Suppressor macrophage treated with lipopolysaccharide for 4 hours (primary cell): ENCODE measurements around the gene NUP54.

Experiments used
- DNase-seq: peaks from one replicate; pipeline ENCODE4 v3.0.0-alpha.2; 2020

Gene NUP54

GRCh38 chr4:76148142-76148865 is at the start of gene NUP54:
NUP54 (minus strand) TSS chr4:76148397; CDS start chr4:76148374, 23 bp downstream.
- DNase-seq: peak; percentile 97

GRCh38 chr4:76197031-76197743 is 49.0 kb upstream of the NUP54 start:
- DNase-seq: no peak

GRCh38 chr4:76196376-76196775 is 48.2 kb upstream of the NUP54 start:
- peak; percentile 49 for DNase-seq

- no peak for DNase-seq
Observed at GRCh38 chr4:76195326-76195725, 47.1 kb upstream of the NUP54 start.

- DNase-seq: peak; percentile 95
Observed at GRCh38 chr4:76194325-76194724, 46.1 kb upstream of the NUP54 start.

- DNase-seq: peak; percentile 53
Observed at GRCh38 chr4:76192236-76192635, 44.0 kb upstream of the NUP54 start.

GRCh38 chr4:76188557-76188956 is 40.4 kb upstream of the NUP54 start:
- no peak for DNase-seq

GRCh38 chr4:76188149-76188548 is 40.0 kb upstream of the NUP54 start:
- no peak for DNase-seq

GRCh38 chr4:76187152-76187551 is 39.0 kb upstream of the NUP54 start:
- no peak for DNase-seq

GRCh38 chr4:76182463-76182862 is 34.3 kb upstream of the NUP54 start:
- no peak for DNase-seq

- DNase-seq: peak; percentile 89
Observed at GRCh38 chr4:76179398-76180318, 31.5 kb upstream of the NUP54 start.

- DNase-seq: no peak
Observed at GRCh38 chr4:76178296-76178695, 30.1 kb upstream of the NUP54 start.

- DNase-seq: no peak
Observed at GRCh38 chr4:76177709-76178108, 29.5 kb upstream of the NUP54 start.

GRCh38 chr4:76175336-76175735 is 27.1 kb upstream of the NUP54 start:
- no peak for DNase-seq

GRCh38 chr4:76174216-76174615 is 26.0 kb upstream of the NUP54 start:
- DNase-seq: no peak

GRCh38 chr4:76168688-76169087 is 20.5 kb upstream of the NUP54 start:
- DNase-seq: no peak

GRCh38 chr4:76166480-76166879 is 18.3 kb upstream of the NUP54 start:
- DNase-seq: no peak

- no peak for DNase-seq
Observed at GRCh38 chr4:76160355-76160754, 12.2 kb upstream of the NUP54 start.

GRCh38 chr4:76156635-76157034 is 8.4 kb upstream of the NUP54 start:
- no peak for DNase-seq

GRCh38 chr4:76155979-76156378 is 7.8 kb upstream of the NUP54 start:
- DNase-seq: no peak

- DNase-seq: no peak
Observed at GRCh38 chr4:76153356-76153755, 5.2 kb upstream of the NUP54 start.

GRCh38 chr4:76147454-76148141 is 599 bp downstream of the NUP54 start:
- DNase-seq: peak; percentile 52

GRCh38 chr4:76144546-76144945 is 3.7 kb downstream of the NUP54 start:
- DNase-seq: no peak
